Stimulated activated CD4-positive, alpha-beta T cell treated with anti-CD3 and anti-CD28 coated beads, Interleukin-2, amount 100 ng/mL, for 48 hours (primary cell): Measurements from ENCODE around the gene MCF2L.
"Not testable (repeated sequence)": the region's sequence is repeated elsewhere in the genome, so short reads cannot be mapped to it uniquely, and the experiment has no call there.

Source experiments
- DNase-seq, 2 donors: peaks; one replicate each; pipeline ENCODE4 v3.0.0-alpha.2; 2020

The MCF2L gene

GRCh38 chr13:113102727-113103126 lies 133.7 kb downstream of the MCF2L start:
- no peak for DNase-seq

GRCh38 chr13:113103646-113104045 lies 134.6 kb downstream of the MCF2L start:
- DNase-seq = no peak

GRCh38 chr13:113105032-113105920 lies 136.3 kb downstream of the MCF2L start, which contains the start of gene F7:
Gene F7 (plus strand): TSS chr13:113105791. CDS start chr13:113105842, 51 bp downstream.
- DNase-seq = no peak

GRCh38 chr13:113105921-113106452 lies 137.0 kb downstream of the MCF2L start:
- DNase-seq = no peak

GRCh38 chr13:113106711-113107351 lies 137.8 kb downstream of the MCF2L start:
- DNase-seq = no peak

GRCh38 chr13:113108521-113108920 lies 139.5 kb downstream of the MCF2L start:
- DNase-seq = not testable (repeated sequence)

GRCh38 chr13:113109151-113110047 lies 140.4 kb downstream of the MCF2L start:
- no peak for DNase-seq

- DNase-seq = no peak
Measured at GRCh38 chr13:113110048-113110851, 141.2 kb downstream of the MCF2L start.

GRCh38 chr13:113110852-113111315 lies 141.9 kb downstream of the MCF2L start:
- DNase-seq = no peak

GRCh38 chr13:113111821-113112220 lies 142.8 kb downstream of the MCF2L start:
- DNase-seq = not testable (repeated sequence)

GRCh38 chr13:113112475-113112874 lies 143.5 kb downstream of the MCF2L start:
- DNase-seq = not testable (repeated sequence)

- DNase-seq = no peak
Measured at GRCh38 chr13:113112893-113113845, 144.2 kb downstream of the MCF2L start.

GRCh38 chr13:113113846-113114271 lies 144.8 kb downstream of the MCF2L start:
- no peak for DNase-seq

- no peak for DNase-seq
Measured at GRCh38 chr13:113114511-113115362, 145.7 kb downstream of the MCF2L start.

- no peak for DNase-seq
Measured at GRCh38 chr13:113115363-113116205, 146.6 kb downstream of the MCF2L start.

- no peak for DNase-seq
Measured at GRCh38 chr13:113116206-113116800, 147.3 kb downstream of the MCF2L start.

- DNase-seq = no peak
Measured at GRCh38 chr13:113116871-113117271, 147.9 kb downstream of the MCF2L start.

GRCh38 chr13:113117335-113117872 lies 148.4 kb downstream of the MCF2L start:
- DNase-seq = no peak
